ENCODE results near the gene P3H2. TPM values are rescaled to one million over a fixed set of nuclear protein-coding genes. Genes with fewer than 3 reads are reported as not detected.
A peak's percentile ranks its signal among the peaks of the same experiment; 100 is the strongest.
"Not testable (repeated sequence)": the region's sequence is repeated elsewhere in the genome, so short reads cannot be mapped to it uniquely, and the experiment has no call there.

The P3H2 gene
- total RNA-seq, 1 donor from 2014 or later = 61.9 TPM

GRCh38 chr3:190084983-190085382 is 35.7 kb downstream of the P3H2 start:
- H3K27ac ChIP-seq = no peak overlapping the region
- no peak for DNase-seq
- no peaks in the 10 kb centered on the region for H3K36me3 ChIP-seq
- H3K9me3 ChIP-seq = no peaks in the 10 kb centered on the region
- intact Hi-C loops (cut with DNase I) = no loop called here
- ATAC-seq = no peak
- TF ChIP-seq CTCF (IDR thresholded peaks at IDR 0.05) = no peak
- no peak overlapping the region for H3K4me3 ChIP-seq
- H3K4me1 ChIP-seq = no peaks in the 10 kb centered on the region
- no peaks in the 10 kb centered on the region for H3K27me3 ChIP-seq (ENCODE audit: low read depth)

DNA sequence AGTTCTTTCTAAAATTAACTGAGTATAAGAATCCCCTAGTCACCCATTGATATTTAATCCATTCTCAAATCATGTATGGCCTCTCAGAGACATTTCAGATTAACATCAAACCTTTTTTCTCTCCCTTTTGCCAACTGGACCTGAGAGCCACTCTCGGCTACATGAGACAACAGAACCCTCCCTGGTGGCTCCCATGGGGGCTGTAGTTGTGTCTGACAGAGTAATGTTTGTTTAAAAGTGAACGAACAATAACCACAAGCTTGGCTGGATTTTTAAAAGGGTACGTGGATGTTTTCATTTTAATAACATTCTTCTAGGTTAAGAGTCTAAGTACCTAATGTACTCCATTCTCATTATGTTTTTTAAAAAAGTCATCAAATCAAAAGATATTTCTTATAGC is 37.1 kb downstream of the P3H2 start:
- intact Hi-C loops (cut with DNase I) = no loop called here

DNA sequence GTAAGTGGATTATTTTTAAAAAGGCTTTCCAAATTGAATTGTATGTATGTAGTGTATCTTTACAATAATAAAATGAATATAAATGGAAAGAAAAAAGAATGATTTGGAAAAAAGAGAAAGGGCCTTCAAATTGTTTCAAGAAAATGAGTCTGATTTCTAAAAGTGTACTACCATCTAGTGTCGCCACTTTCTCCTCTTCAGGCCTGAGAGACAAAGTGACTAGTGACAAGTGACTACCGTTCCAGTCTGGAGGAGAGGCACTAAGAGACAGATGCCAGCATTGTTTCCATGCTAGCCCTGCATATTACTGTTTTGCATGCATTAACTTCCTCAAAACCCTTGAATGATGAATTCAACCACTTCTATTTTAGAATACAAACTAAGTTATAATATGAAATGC is 39.3 kb downstream of the P3H2 start:
- H3K9me3 ChIP-seq = no peaks in the 10 kb centered on the region
- H3K27me3 ChIP-seq (ENCODE audit: low read depth) = no peaks in the 10 kb centered on the region
- H3K4me3 ChIP-seq = no peak overlapping the region
- ATAC-seq = no peak
- no peak overlapping the region for H3K27ac ChIP-seq
- TF ChIP-seq CTCF (IDR thresholded peaks at IDR 0.05) = no peak
- intact Hi-C loops (cut with DNase I) = no loop called here
- no peaks in the 10 kb centered on the region for H3K36me3 ChIP-seq
- peaks cover 9% of the 10 kb centered on the region for H3K4me1 ChIP-seq
- no peak for DNase-seq

More for the DNA sequence above, 37.1 kb downstream of the P3H2 start:
- no peak for ATAC-seq
- no peak for TF ChIP-seq CTCF (IDR thresholded peaks at IDR 0.05)
- no peaks in the 10 kb centered on the region for H3K27me3 ChIP-seq (ENCODE audit: low read depth)
- H3K4me3 ChIP-seq = no peak overlapping the region
- no peaks in the 10 kb centered on the region for H3K4me1 ChIP-seq
- no peak for DNase-seq
- no peaks in the 10 kb centered on the region for H3K9me3 ChIP-seq
- H3K27ac ChIP-seq = no peak overlapping the region
- no peaks in the 10 kb centered on the region for H3K36me3 ChIP-seq

DNA sequence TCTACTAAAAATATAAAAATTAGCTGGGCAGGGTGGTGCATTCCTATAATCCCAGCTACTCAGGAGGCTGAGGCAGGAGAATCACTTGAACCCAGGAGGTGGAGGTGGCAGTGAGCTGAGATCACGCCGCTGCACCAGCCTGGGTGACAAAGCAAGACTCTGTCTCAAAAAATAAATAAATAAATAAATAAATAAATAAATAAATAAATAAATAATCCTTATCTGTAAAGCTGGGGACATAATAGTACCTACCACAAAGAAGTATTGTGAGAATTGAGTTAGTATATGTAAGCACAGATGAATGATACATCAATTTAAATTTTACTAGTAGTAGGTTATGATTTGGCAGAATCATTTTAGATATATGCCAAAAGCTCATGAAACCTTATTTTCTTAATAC is 41.5 kb downstream of the P3H2 start:
- H3K4me3 ChIP-seq; H3K4me1 ChIP-seq; intact Hi-C loops (cut with DNase I); H3K27ac ChIP-seq; H3K36me3 ChIP-seq; H3K9me3 ChIP-seq; H3K27me3 ChIP-seq (ENCODE audit: low read depth); DNase-seq; ATAC-seq: not testable (repeated sequence)

DNA sequence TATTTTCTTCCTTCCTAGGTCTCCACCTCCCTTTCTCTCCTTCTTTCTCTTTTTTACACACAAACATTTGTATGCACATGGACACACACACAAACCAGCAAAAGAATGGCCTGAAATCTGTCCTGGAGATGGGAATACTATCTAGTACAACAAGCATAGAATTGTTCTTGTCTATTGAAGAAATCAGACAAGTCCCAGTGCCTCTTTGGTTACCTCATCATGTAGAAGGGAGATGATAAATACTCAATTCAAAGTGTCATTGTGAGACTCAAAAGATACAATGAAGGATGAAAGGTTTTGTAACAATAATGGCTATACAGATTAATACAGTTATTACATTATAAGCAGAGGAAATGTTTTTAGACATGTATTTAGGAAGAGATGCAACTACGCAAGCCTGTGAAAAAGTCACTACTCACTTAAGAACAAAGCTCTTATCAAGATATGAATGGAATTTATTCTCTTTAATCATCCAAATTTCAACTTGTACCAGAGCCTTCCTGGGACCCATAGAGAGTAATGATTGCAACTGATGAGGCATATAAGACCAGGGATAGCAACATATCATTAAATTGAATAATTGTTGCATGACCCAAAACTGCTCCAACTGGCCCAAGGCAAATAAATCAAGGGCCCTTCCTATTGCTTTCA is 43.2 kb downstream of the P3H2 start:
- ATAC-seq (no peak), DNase-seq (no peak)
- Histone ChIP-seq H3K4me3 (no peak overlapping the region), H3K9me3 (no peaks in the 10 kb centered on the region), H3K4me1 (peaks cover 20% of the 10 kb centered on the region), H3K27me3 (ENCODE audit: low read depth) (no peaks in the 10 kb centered on the region), H3K27ac (no peak overlapping the region), H3K36me3 (no peaks in the 10 kb centered on the region)
- intact Hi-C loops (cut with DNase I) = no loop called here
- no peak for TF ChIP-seq CTCF (IDR thresholded peaks at IDR 0.05)

DNA sequence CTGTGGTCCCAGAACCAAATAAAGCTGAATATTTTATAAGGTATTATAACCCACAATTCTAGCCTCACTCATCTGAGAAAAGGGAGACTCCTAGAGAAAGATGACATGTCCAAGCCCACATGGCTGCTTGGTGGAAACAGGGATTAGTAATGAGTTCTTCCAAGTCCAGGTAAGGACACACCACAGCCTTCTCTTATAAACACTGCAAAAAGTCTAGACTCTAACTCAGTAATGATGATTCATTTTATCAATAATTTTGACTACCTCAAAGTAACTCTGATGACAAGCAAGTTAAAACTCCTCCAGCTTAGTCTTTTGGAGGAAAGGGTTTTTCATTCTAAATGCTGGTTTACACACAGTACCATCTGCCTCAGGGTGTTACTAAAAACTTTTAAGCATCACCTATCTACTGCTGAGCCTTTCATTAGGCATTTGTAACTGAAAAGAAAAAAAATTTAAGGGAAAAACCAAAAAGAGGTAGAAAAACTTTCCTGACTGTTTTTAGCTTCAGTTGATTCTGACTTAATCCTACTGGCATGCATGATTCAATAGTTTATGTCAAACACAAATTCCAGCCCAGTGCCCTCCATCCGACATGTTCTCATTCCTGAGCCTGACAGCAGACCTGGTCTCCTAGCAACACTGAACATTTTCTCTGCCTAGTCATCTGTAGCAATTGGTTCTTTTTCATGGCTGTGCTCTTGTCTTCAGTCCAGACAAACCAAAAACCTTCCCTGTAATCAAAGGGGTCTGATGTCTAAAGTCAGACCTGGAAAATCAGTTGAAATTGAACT is 43.9 kb downstream of the P3H2 start:
- intact Hi-C loops (cut with DNase I) = no loop called here
- no peak overlapping the region for H3K27ac ChIP-seq
- no peaks in the 10 kb centered on the region for H3K9me3 ChIP-seq
- TF ChIP-seq CTCF (IDR thresholded peaks at IDR 0.05) = no peak
- H3K4me3 ChIP-seq = no peak overlapping the region
- no peaks in the 10 kb centered on the region for H3K36me3 ChIP-seq
- no peaks in the 10 kb centered on the region for H3K27me3 ChIP-seq (ENCODE audit: low read depth)
- ATAC-seq = peak; percentile 80 to 90
- DNase-seq = no peak
- peaks cover 20% of the 10 kb centered on the region for H3K4me1 ChIP-seq

Data from lower lobe of right lung (tissue), 2 donors.